ENCODE measurements around the gene DHRSX. TPM values are rescaled to one million over a fixed set of nuclear protein-coding genes. Genes with fewer than 3 reads are reported as not detected.

The DHRSX gene
- total RNA-seq, 4 donors from 2014 or later = 19.6 to 22.4 (median 21.0) TPM

- 89% methylated on average over 10 of the region's 10 CpGs for WGBS
- no peaks in the 10 kb centered on the region for H3K36me3 ChIP-seq
- peaks cover 0 to 12% (median 0%) of the 10 kb centered on the region in 4 donors for H3K27me3 ChIP-seq
- H3K27ac ChIP-seq (replicated peaks in 1 of 4) = no peak overlapping the region
- no peaks in the 10 kb centered on the region for H3K9me3 ChIP-seq
- TF ChIP-seq POLR2AphosphoS5 (IDR thresholded peaks at IDR 0.05) (no peak), POLR2A (IDR thresholded peaks at IDR 0.05; ENCODE audit: low read depth) (no peak), CTCF (IDR thresholded peaks at IDR 0.05) (no peak), EP300 (IDR thresholded peaks at IDR 0.05) (no peak)
- H3K4me3 ChIP-seq = no peak overlapping the region
- DNase-seq (ENCODE audit: extremely low spot score) = no peak
- intact Hi-C loops (cut with DNase I) = no loop called here
- no peaks in the 10 kb centered on the region for H3K4me1 ChIP-seq
Observed at GRCh38 chrX:2526390-2526789, 25.6 kb upstream of the DHRSX start.

GRCh38 chrX:2523911-2524310 lies 23.1 kb upstream of the DHRSX start:
- 65% methylated on average over 6 of the region's 6 CpGs for WGBS
- intact Hi-C loops (cut with DNase I) = no loop called here
- H3K9me3 ChIP-seq = no peaks in the 10 kb centered on the region
- no peak overlapping the region for H3K27ac ChIP-seq (replicated peaks in 1 of 4)
- H3K4me1 ChIP-seq = no peaks in the 10 kb centered on the region
- no peak for TF ChIP-seq POLR2AphosphoS5 (IDR thresholded peaks at IDR 0.05)
- no peak for TF ChIP-seq POLR2A (IDR thresholded peaks at IDR 0.05; ENCODE audit: low read depth)
- TF ChIP-seq CTCF (IDR thresholded peaks at IDR 0.05) = no peak
- TF ChIP-seq EP300 (IDR thresholded peaks at IDR 0.05) = no peak
- H3K4me3 ChIP-seq = no peak overlapping the region
- no peaks in the 10 kb centered on the region for H3K36me3 ChIP-seq
- peaks cover 0 to 12% (median 0%) of the 10 kb centered on the region in 4 donors for H3K27me3 ChIP-seq
- no peak for DNase-seq (ENCODE audit: extremely low spot score)

- DNase-seq (ENCODE audit: extremely low spot score) = no peak
- 77% methylated on average over 6 of the region's 6 CpGs for WGBS
- H3K27ac ChIP-seq (replicated peaks in 1 of 4) = no peak overlapping the region
Observed at GRCh38 chrX:2521927-2522386, 21.2 kb upstream of the DHRSX start.

GRCh38 chrX:2521092-2521926 lies 20.5 kb upstream of the DHRSX start:
- TF ChIP-seq CTCF (IDR thresholded peaks at IDR 0.05) (no peak), EP300 (IDR thresholded peaks at IDR 0.05) (no peak), POLR2A (IDR thresholded peaks at IDR 0.05; ENCODE audit: low read depth) (no peak), POLR2AphosphoS5 (IDR thresholded peaks at IDR 0.05) (no peak)
- Histone ChIP-seq H3K4me1 (no peaks in the 10 kb centered on the region), H3K27me3 (peaks cover 0 to 12% (median 0%) of the 10 kb centered on the region in 4 donors), H3K36me3 (no peaks in the 10 kb centered on the region), H3K27ac (replicated peaks in 1 of 4) (no peak overlapping the region), H3K4me3 (no peak overlapping the region), H3K9me3 (no peaks in the 10 kb centered on the region)
- no peak for DNase-seq (ENCODE audit: extremely low spot score)
- intact Hi-C loops (cut with DNase I) = no loop called here
- 31% methylated on average over 15 of the region's 15 CpGs for WGBS

More at GRCh38 chrX:2521927-2522386, 21.2 kb upstream of the DHRSX start:
- no peaks in the 10 kb centered on the region for H3K9me3 ChIP-seq
- no peak for TF ChIP-seq CTCF (IDR thresholded peaks at IDR 0.05)
- no peak for TF ChIP-seq POLR2AphosphoS5 (IDR thresholded peaks at IDR 0.05)
- no peak for TF ChIP-seq EP300 (IDR thresholded peaks at IDR 0.05)
- TF ChIP-seq POLR2A (IDR thresholded peaks at IDR 0.05; ENCODE audit: low read depth) = no peak
- intact Hi-C loops (cut with DNase I) = no loop called here
- no peak overlapping the region for H3K4me3 ChIP-seq
- H3K36me3 ChIP-seq = no peaks in the 10 kb centered on the region
- no peaks in the 10 kb centered on the region for H3K4me1 ChIP-seq
- H3K27me3 ChIP-seq = peaks cover 0 to 12% (median 0%) of the 10 kb centered on the region in 4 donors

All from esophagus muscularis mucosa (tissue), 4 donors.